Activated CD4-positive, alpha-beta T cell treated with anti-CD3 and anti-CD28 coated beads, Interleukin-2, amount 50 U/mL, for 1 hour (primary cell): Measurements from ENCODE around the gene FAM135A.
"Not testable (repeated sequence)": the region's sequence is repeated elsewhere in the genome, so short reads cannot be mapped to it uniquely, and the experiment has no call there.

Experiments
- DNase-seq: peaks from one replicate; pipeline ENCODE4 v3.0.0-alpha.2; 2020

FAM135A gene

DNA sequence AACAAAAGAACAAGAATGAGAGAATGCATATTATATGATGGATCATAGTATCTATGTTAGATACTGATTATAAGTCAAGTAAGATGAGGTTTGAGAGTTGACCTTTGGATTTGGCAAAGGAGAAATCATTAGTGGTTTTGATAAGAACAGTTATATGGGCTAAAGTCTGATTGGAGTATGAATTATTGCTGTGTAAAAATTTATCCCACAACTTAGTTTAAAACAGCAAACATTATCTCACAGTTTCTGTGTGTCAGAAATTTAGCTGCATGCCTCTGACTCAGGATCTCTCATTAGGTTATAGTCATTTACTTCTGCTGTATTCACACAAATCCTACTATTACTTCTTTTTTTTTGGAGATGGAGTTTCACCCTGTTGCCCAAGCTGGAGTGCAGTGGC is 56.7 kb downstream of the FAM135A start:
- no peak for DNase-seq

- not testable (repeated sequence) for DNase-seq
Observed at GRCh38 chr6:70470510-70470909, 57.2 kb downstream of the FAM135A start.

DNA sequence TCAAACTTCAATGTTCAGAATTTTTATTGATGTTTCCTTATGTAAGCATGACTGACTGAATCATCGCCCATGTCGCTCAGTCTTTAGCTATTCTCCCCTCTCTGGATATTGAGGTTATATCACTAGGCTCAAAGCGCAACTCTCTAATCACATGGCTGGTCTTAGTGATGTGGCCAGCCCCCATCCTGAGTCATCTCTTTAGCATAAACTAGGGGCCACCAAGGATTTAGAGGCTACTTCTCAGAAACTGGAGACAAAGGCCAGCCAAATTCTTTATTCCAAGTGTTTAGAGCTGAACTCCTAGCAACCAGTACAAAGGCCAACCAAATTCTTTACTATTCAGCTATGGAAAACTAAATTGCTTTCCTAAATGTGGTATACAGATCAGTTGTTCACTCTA is 61.4 kb downstream of the FAM135A start:
- no peak for DNase-seq

DNA sequence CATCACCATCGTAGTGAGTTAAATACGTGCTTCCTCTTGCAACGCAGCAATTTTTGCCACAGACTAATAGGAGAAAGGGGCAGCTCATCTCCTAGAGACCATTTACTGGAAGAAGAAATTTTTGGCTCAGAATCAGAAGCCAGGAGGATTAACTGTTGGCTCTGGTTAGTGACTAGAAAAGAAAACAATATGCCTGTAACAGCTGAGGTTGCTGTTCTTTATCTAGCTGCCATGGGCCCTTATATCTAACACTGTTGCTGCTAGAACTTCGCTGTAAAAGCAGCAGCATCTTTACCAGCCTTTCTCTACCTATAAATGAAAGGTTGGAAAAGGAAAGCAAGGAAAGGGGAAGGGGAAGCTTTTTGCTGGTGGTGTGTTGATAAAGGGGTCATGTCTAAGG is 65.9 kb downstream of the FAM135A start:
- no peak for DNase-seq

DNA sequence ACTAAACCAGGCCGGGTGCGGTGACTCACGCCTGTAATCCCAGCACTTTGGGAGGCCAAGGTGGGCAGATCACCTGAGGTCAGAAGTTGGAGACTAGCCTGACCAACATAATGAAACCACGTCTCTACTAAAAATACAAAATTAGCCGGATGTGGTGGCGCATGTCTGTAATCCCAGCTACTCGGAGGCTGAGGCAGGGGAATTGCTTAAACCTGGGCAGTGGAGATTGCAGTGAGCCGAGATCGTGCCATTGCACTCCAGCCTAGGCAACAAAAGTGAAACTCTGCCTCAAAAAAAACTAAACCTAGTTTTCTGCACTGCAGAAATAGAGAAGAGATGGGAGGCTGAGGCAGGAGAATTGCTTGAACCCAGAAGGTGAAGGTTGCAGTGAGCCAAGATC is 73.3 kb downstream of the FAM135A start:
- DNase-seq, result not testable (repeated sequence)

DNA sequence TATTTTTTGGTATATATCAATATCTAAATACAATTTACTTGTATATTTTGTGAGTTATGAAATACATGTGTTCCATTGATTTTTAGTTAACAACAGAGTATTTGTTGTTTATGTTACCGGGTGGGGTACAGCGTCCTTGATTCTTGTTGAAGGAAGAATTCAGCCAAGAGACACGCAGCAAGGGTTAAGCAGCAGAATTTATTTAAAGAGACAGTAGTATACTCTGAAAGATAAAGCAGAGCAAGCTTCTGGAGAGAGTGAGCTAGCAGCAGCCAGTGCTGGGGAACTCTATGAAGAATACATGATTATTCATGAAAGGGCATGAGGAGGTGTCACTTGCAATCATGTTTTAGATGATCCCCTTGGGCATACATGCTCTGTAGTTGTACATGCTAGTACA is 76.1 kb downstream of the FAM135A start:
- DNase-seq, result no peak

GRCh38 chr6:70494833-70495232 is 81.5 kb downstream of the FAM135A start:
- DNase-seq, result no peak

DNA sequence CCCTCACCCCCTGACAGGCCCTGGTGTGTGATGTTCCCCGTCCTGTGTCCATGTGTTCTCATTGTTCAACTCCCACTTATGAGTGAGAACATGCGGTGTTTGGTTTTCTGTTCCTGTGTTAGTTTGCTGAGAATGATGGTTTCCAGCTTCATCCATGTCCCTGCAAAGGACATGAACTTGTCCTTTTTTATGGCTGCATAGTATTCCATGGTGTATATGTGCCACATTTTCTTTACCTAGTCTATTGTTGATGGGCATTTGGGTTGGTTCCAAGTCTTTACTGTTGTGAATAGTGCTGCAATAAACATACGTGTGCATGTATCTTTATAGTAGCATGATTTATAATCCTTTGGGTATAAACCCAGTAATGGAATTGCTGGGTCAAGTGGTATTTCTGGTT is 82.5 kb downstream of the FAM135A start:
- not testable (repeated sequence) for DNase-seq

GRCh38 chr6:70502484-70502883 is 89.2 kb downstream of the FAM135A start:
- no peak for DNase-seq

DNA sequence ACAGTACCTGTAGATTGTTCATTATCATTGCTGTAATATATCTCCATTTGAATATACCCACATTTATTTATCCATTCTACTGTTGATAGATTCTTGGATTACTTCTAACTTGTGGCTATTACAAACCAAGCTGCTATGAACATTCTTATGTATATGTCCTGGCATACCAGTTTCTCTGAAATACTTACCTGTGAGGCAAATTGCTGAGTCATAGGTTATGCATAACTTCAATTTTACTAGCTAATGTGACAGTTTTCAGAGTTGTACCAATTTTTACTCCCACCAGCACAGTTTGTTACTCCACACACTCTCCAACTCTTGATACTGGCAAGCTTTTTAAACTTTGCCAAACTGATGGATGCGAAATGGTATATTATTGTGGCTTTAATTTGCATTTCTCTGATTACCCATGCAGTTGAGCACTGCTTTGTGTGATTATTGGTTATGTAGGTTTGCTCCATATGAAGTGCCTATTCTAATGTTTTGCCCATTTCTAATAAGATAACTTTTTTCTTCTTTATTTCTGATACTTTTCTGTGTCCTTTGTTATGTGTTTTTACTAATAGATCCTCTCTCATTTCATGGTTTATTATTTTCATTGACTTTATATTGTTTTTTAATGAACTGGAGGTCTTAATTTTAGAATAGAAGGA is 90.6 kb downstream of the FAM135A start:
- no peak for DNase-seq

GRCh38 chr6:70506321-70506720 is 93.0 kb downstream of the FAM135A start:
- DNase-seq, result no peak

- DNase-seq, result no peak
Observed at GRCh38 chr6:70507161-70507560, 93.9 kb downstream of the FAM135A start.

GRCh38 chr6:70508953-70509352 is 95.6 kb downstream of the FAM135A start:
- no peak for DNase-seq

- DNase-seq, result no peak
Observed at GRCh38 chr6:70510600-70510999, 97.3 kb downstream of the FAM135A start.

DNA sequence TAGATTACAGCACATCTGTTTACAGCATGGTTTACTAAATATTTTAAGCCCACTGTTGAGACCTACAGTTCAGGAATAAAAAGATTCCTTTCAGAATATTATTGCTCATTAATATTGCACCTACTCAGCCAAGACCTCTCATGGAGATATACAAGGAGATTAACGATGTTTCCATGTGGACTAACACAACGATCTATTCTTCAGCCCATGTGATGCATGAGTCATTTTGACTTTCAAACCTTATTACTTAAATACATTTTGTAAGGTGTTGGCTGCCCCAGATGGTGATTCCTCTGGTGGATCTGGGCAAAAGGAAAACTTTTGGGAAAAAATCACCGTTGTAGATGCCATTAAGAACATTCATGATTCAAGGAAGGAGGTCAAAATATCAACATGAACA is 105.4 kb downstream of the FAM135A start:
- DNase-seq, result no peak

GRCh38 chr6:70520575-70520974 is 107.3 kb downstream of the FAM135A start:
- no peak for DNase-seq

GRCh38 chr6:70524721-70525286 is 111.5 kb downstream of the FAM135A start:
- no peak for DNase-seq

- no peak for DNase-seq
Observed at GRCh38 chr6:70527071-70527737, 113.9 kb downstream of the FAM135A start.

DNA sequence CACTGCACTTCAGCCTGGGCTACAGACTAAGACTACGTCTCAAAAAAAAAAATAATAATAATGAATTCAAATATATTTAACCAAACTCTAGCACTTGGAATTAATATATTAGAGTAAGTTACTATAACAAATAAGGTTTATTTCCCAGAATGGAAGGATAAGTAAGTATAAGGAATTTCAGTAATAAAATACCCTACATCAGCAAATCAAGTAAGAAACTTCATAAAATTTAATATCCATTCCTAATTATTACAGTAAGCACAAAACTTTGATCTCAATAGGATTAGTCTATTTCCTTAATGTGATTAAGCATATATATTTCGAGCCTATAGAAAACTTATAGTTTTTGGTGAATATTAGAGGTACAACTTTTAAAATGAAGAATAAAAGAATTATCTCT is 116.7 kb downstream of the FAM135A start:
- DNase-seq, result no peak

GRCh38 chr6:70531133-70531532 is 117.8 kb downstream of the FAM135A start:
- DNase-seq, result no peak

DNA sequence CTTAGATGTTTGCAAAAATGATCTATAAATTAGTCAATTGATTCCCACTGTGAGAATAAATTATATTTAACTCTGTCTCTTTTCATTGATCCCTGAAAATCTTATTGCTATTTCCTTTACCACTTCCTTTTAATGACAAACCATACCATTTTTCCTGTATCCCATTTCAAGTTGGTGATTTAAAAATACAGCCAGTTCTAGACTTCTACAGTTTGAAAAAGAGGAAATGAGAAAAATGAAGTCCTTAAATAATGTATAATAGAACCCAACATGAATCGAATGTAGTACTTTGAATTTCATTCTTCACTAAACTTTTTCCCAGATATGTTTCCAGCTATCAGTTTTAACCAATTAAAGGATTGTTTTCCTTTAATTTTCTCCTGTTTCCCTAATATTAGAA is 124.0 kb downstream of the FAM135A start:
- no peak for DNase-seq

GRCh38 chr6:70538376-70538775 is 125.1 kb downstream of the FAM135A start:
- DNase-seq, result no peak

DNA sequence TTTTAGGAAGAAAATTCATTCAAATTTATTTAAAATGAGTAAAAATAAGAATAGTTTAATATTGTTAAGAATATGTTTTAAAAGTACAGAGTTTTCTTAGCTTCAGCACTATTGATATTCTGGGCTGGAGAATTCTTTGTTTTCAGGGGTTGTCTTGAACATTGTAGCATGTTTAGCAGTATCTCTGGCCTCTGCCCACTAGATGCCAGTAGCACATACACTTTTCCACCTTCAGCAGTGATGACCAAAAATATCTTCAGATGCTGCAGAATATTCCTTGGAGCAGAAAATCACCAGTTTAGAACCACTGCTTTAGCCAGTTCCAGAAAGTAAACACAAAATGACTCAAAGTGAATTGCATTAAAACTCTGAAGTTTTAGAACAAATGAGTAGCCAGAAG is 134.0 kb downstream of the FAM135A start:
- DNase-seq, result no peak

DNA sequence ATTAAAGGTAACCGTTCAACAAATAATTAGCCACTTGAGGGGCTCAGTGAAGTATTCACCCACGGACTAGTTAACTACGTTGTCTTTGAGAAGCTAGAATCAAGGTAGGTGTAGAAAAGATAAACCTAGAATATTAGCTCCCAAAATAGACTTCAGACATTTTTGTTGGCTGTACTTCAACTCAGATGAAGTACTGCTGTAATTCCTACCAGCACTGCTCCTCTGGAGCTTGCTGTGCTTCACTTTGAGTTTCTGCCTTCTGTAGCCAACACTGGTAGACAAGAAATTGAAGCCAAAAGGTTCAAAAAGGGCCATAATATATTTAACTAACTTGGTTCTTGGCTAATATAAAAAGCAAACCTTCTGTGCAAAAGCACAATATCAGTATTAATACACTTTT is 134.6 kb downstream of the FAM135A start:
- DNase-seq, result no peak

GRCh38 chr6:70549327-70549726 is 136.0 kb downstream of the FAM135A start:
- DNase-seq, result no peak
